Caco-2 (cell line): ENCODE data around the gene NOS3. TPM values are rescaled to one million over a fixed set of nuclear protein-coding genes. Genes with fewer than 3 reads are reported as not detected.

Experiments used
- BruUV-seq: library from RNA; stranded (reverse); fragments of 400-500 nt; replicated peaks from 2 replicates; lab custom pipeline; 2021; lab: Mats Ljungman, UMichigan
- CTCF ChIA-PET: fragments of 300-600 bp; sonication (Branson Sonifier 250); formaldehyde crosslinking; loops from one replicate; lab custom pipeline; 2022; ENCODE audit warnings: antibody characterized with exemption; lab: Charles Lee
- POLR2A ChIA-PET: fragments of 300-600 bp; sonication (Branson Sonifier 250); formaldehyde crosslinking; loops from one replicate; lab custom pipeline; 2022; ENCODE audit warnings: antibody characterized with exemption; lab: Charles Lee
- DNase-seq, 2 experiments: peaks; one replicate each; pipeline versions ENCODE4 v3.0.0 to v3.0.0-alpha.2; 2020 to 2022
- H3K27me3 ChIP-seq: replicated peaks from 2 replicates; pipeline ENCODE4 v1.6.0; 2011; ENCODE audit warnings: low read length; ENCODE audit not compliant: control insufficient read depth, insufficient read depth
- H3K36me3 ChIP-seq: 2 replicates; pipeline ENCODE4 v1.5.1; 2011; ENCODE audit warnings: low read length; ENCODE audit not compliant: control insufficient read depth, insufficient read depth
- H3K4me1 ChIP-seq: fragments of 250-450 bp; sonication (Bioruptor Pico); 2 replicates; pipeline ENCODE4 v1.5.1; 2020; ENCODE audit warnings: mild to moderate bottlenecking
- H3K4me3 ChIP-seq: 2 replicates; pipeline ENCODE4 v1.5.1; 2011; ENCODE audit warnings: low read depth, mild to moderate bottlenecking, control low read depth, low read length
- H3K9me3 ChIP-seq: fragments of 250-450 bp; sonication (Bioruptor Pico); 2 replicates; pipeline ENCODE4 v1.5.1; 2020; ENCODE audit warnings: mild to moderate bottlenecking, moderate library complexity
- H3K27ac Mint-ChIP-seq: one replicate; pipeline ENCODE4 v1.8.0; 2022; ENCODE audit warnings: mixed read lengths; ENCODE audit not compliant: unreplicated experiment
- H3K27me3 Mint-ChIP-seq: one replicate; pipeline ENCODE4 v1.8.0; 2022; ENCODE audit warnings: mixed read lengths; ENCODE audit not compliant: insufficient read depth, unreplicated experiment
- H3K36me3 Mint-ChIP-seq: one replicate; pipeline ENCODE4 v1.8.0; 2022; ENCODE audit warnings: mild to moderate bottlenecking, mixed read lengths; ENCODE audit not compliant: insufficient read depth, unreplicated experiment
- H3K4me1 Mint-ChIP-seq: one replicate; pipeline ENCODE4 v1.8.0; 2022; ENCODE audit warnings: low read depth, mixed read lengths; ENCODE audit not compliant: unreplicated experiment
- H3K4me3 Mint-ChIP-seq: one replicate; pipeline ENCODE4 v1.8.0; 2022; ENCODE audit warnings: mild to moderate bottlenecking, moderate library complexity, mixed read lengths; ENCODE audit not compliant: unreplicated experiment
- H3K9me3 Mint-ChIP-seq: one replicate; pipeline ENCODE4 v1.8.0; 2022; ENCODE audit warnings: mixed read lengths; ENCODE audit not compliant: unreplicated experiment
- intact Hi-C: fragments of 100-400 bp; cut with micrococcal nuclease; formaldehyde crosslinking; loops from one replicate; pipeline ENCODE4 v1.10.0; 2022; ENCODE audit not compliant: unreplicated experiment
- total RNA-seq: library from RNA; stranded (reverse); gene quantifications from 2 replicates; pipeline ENCODE4 v1.2.3, GENCODE V29; 2022
- TF ChIP-seq, protein P1 (sequence below), 2 experiments: fragments of 200-600 bp in 1 of 2; IDR thresholded peaks; 1 replicate in 1 of 2; 2 replicates in 1 of 2; pipeline versions ENCODE4 v1.5.1 to v1.8.0; 2011 to 2022; ENCODE audit warnings: antibody characterized with exemption in 1 of 2, control low read depth in 1 of 2, inconsistent platforms in 1 of 2, low read depth in 1 of 2, low read length in 1 of 2, mild to moderate bottlenecking in 1 of 2, moderate library complexity in 1 of 2; ENCODE audit not compliant: insufficient read depth in 1 of 2, severe bottlenecking in 1 of 2, unreplicated experiment in 1 of 2

Gene NOS3
- total RNA-seq, 1 experiment from 2014 or later, result 1.1 TPM

DNA sequence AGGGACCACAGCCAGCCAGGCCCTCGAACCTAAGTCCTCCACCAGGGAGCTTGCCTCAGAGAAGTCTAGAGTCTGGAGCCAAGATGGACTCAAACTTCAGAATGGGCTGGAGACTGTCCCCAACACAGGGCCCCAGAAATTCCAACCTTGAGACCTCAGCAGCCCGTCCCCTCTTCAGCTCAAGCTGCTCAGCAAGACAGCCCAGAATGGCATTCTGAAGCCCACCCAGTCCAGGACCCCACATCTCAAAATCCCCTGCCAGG, 28.6 kb upstream of the NOS3 start:
- intact Hi-C loops, result loop anchor here (2.0 kb wide), 2 partner anchors 47 to 149 kb away; no protein-coding TSS in a partner anchor
- POLR2A ChIA-PET, result no interaction called here
- no peaks in the 10 kb centered on the region for H3K4me1 ChIP-seq
- H3K27me3 ChIP-seq, result no peaks in the 10 kb centered on the region
- Mint-ChIP-seq H3K27ac (no peak overlapping the region), H3K36me3 (no peaks in the 10 kb centered on the region), H3K4me3 (no peak overlapping the region), H3K4me1 (peaks cover 12% of the 10 kb centered on the region), H3K9me3 (no peaks in the 10 kb centered on the region), H3K27me3 (peaks cover 11% of the 10 kb centered on the region)
- CTCF ChIA-PET, result interaction anchor here (0.7 to 3.9 kb wide), 8 partner anchors 24 to 162 kb away, joined by 3 to 40 read pairs (median 3); no protein-coding TSS in a partner anchor
- BruUV-seq, result no TSS peak
- no peak overlapping the region for H3K4me3 ChIP-seq
- no peaks in the 10 kb centered on the region for H3K36me3 ChIP-seq
- H3K9me3 ChIP-seq, result no peaks in the 10 kb centered on the region
- DNase-seq, result no peak
- TF ChIP-seq, protein P1, sequence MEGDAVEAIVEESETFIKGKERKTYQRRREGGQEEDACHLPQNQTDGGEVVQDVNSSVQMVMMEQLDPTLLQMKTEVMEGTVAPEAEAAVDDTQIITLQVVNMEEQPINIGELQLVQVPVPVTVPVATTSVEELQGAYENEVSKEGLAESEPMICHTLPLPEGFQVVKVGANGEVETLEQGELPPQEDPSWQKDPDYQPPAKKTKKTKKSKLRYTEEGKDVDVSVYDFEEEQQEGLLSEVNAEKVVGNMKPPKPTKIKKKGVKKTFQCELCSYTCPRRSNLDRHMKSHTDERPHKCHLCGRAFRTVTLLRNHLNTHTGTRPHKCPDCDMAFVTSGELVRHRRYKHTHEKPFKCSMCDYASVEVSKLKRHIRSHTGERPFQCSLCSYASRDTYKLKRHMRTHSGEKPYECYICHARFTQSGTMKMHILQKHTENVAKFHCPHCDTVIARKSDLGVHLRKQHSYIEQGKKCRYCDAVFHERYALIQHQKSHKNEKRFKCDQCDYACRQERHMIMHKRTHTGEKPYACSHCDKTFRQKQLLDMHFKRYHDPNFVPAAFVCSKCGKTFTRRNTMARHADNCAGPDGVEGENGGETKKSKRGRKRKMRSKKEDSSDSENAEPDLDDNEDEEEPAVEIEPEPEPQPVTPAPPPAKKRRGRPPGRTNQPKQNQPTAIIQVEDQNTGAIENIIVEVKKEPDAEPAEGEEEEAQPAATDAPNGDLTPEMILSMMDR (IDR thresholded peaks at IDR 0.05; ENCODE audit: insufficient read depth in 1 of 2, low read depth in 1 of 2, low read length in 1 of 2, severe bottlenecking in 1 of 2, unreplicated experiment in 1 of 2), result no peak

DNA sequence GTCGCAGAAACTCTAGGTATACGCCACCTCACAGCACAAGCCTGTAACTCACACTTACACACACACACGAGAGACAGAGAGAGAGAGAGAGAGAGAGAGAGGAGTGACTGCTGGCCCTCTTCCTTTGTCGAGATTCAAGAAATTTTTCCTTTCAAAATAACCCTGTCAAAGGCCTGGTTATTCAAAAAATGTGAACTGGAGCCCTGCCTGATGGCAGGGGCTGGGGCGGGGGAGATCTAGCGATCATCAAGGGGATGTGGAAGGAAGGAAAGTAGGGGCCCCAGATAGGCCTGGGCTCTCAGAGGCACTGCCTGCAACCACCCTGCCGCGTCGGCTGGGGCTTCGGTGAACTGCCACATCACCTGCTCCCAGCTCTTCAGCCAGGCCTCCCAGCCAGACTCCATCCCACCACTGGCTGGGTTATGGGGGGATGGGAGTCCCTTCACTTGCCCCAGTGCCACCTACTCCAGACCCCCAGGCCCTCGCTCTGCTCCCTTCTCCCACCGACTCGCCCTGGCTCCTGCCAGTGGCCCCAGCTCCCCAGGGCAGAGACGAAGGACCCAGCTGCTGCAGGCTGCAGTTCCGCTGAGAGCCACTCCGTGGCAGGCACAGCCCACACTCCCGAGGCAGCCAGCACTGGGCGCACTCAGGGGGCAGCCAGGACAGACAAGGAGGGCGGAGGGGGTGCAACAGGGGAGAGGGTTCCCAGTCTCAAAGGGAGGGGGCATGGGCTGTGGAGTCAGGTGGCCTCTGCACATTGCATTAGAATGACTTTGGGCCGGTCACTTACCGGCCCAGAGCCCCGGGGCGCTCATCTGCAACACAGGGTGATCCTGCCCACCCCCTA, 28.0 kb upstream of the NOS3 start:
- Histone ChIP-seq H3K4me1 (no peaks in the 10 kb centered on the region), H3K36me3 (no peaks in the 10 kb centered on the region), H3K4me3 (no peak overlapping the region), H3K9me3 (no peaks in the 10 kb centered on the region), H3K27me3 (no peaks in the 10 kb centered on the region)
- CTCF ChIA-PET, result interaction anchor here (0.5 to 3.9 kb wide), 20 partner anchors 15 to 161 kb away, joined by 3 to 40 read pairs (median 3); partner anchors contain the start of genes ABCB8 and TMUB1
- TF ChIP-seq, protein P1 (IDR thresholded peaks at IDR 0.05; ENCODE audit: insufficient read depth in 1 of 2, low read depth in 1 of 2, low read length in 1 of 2, severe bottlenecking in 1 of 2, unreplicated experiment in 1 of 2), result peak; percentile 89 to 96
- Mint-ChIP-seq H3K4me3 (no peak overlapping the region), H3K36me3 (no peaks in the 10 kb centered on the region), H3K27ac (no peak overlapping the region), H3K4me1 (peaks cover 12% of the 10 kb centered on the region), H3K9me3 (no peaks in the 10 kb centered on the region), H3K27me3 (peaks cover 11% of the 10 kb centered on the region)
- POLR2A ChIA-PET, result no interaction called here
- DNase-seq, result peak in 1 of 2 experiments; percentile 66
- BruUV-seq, result no TSS peak
- intact Hi-C loops, result loop anchor here (1.0 to 2.0 kb wide), 4 partner anchors 24 to 148 kb away; no protein-coding TSS in a partner anchor

DNA sequence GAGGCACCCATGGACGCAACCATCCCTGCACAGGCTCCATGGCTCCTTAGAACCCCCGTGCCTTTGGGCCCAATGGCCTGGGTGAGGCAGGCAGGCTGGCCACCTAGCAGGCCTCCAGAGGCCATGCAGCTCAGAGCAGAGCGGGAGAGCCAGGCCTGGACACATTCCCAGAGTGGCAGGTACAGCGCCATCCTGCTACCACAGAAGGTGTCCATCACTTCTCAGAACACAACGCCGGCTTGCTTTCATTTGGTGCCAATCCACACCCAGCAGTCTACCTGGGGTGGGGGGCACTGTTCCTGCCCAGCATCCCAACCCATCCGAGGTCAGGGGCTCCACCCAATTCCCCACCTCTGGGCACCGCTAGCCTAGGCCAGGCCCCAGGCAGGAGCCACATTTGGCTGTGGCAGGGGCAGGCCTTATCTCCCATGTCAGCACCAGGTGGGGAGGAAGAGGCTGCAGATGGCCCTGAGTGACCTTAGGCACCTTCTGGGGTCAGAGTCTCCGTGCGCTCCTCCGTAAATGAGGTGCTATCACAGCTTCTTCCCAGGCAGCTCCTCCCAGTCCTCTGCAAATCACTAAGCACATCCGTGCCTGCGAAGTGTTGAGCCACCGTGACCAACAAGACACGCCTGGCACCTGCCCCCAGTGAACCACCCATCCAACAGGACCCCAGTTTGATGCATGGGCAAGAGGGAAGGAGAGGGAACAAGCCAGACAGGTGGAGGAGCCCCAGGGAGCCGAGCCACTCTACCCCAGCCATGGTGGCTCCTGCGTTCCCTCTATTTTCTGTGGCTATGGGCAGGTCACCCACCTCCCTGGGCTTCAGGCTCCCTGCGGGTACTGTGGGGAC, 26.9 kb upstream of the NOS3 start:
- H3K36me3 Mint-ChIP-seq, result no peaks in the 10 kb centered on the region
- H3K27me3 ChIP-seq, result no peaks in the 10 kb centered on the region
- POLR2A ChIA-PET, result no interaction called here
- intact Hi-C loops, result loop anchor here (1.0 to 2.0 kb wide), 4 partner anchors 22 to 147 kb away; no protein-coding TSS in a partner anchor
- peaks cover 12% of the 10 kb centered on the region for H3K4me1 Mint-ChIP-seq
- H3K27ac Mint-ChIP-seq, result no peak overlapping the region
- BruUV-seq, result no TSS peak
- TF ChIP-seq, protein P1 (IDR thresholded peaks at IDR 0.05; ENCODE audit: insufficient read depth in 1 of 2, low read depth in 1 of 2, low read length in 1 of 2, severe bottlenecking in 1 of 2, unreplicated experiment in 1 of 2), result no peak
- no peak overlapping the region for H3K4me3 ChIP-seq
- H3K27me3 Mint-ChIP-seq, result peaks cover 14% of the 10 kb centered on the region
- no peak for DNase-seq
- H3K4me3 Mint-ChIP-seq, result no peak overlapping the region
- no peaks in the 10 kb centered on the region for H3K36me3 ChIP-seq
- no peaks in the 10 kb centered on the region for H3K9me3 ChIP-seq
- CTCF ChIA-PET, result interaction anchor here (0.6 to 3.9 kb wide), 7 partner anchors 16 to 148 kb away, joined by 3 to 40 read pairs (median 4); no protein-coding TSS in a partner anchor
- H3K9me3 Mint-ChIP-seq, result no peaks in the 10 kb centered on the region
- no peaks in the 10 kb centered on the region for H3K4me1 ChIP-seq
